ENCODE measurements around the gene NEK11.

- TF ChIP-seq CTCF (IDR thresholded peaks at IDR 0.05): no peak
- TF ChIP-seq REST (IDR thresholded peaks at IDR 0.05; ENCODE audit: insufficient read depth in 1 of 2, low read depth in 2 of 2, low read length in 1 of 2): no peak
- TF ChIP-seq POLR2AphosphoS5 (IDR thresholded peaks at IDR 0.05; ENCODE audit: low read depth, low read length): no peak
These were observed 277.2 kb downstream of the NEK11 start for GRCh38 chr3:131303848-131304247.

Measured in Panc1 (cell line).